GM12875 (cell line): Measurements from ENCODE around the gene ETF1.

Experiments
- H3K4me3 ChIP-seq: one replicate; pipeline ENCODE4 v1.5.1; 2011; ENCODE audit warnings: low read depth, low read length, control low read depth
- TF ChIP-seq, protein P1 (sequence below): IDR thresholded peaks from 2 replicates; pipeline ENCODE4 v1.5.1; 2011; ENCODE audit warnings: low read depth, mild to moderate bottlenecking, control low read depth, inconsistent platforms, low read length, moderate library complexity, borderline replicate concordance; ENCODE audit not compliant: insufficient read depth

Gene ETF1

DNA sequence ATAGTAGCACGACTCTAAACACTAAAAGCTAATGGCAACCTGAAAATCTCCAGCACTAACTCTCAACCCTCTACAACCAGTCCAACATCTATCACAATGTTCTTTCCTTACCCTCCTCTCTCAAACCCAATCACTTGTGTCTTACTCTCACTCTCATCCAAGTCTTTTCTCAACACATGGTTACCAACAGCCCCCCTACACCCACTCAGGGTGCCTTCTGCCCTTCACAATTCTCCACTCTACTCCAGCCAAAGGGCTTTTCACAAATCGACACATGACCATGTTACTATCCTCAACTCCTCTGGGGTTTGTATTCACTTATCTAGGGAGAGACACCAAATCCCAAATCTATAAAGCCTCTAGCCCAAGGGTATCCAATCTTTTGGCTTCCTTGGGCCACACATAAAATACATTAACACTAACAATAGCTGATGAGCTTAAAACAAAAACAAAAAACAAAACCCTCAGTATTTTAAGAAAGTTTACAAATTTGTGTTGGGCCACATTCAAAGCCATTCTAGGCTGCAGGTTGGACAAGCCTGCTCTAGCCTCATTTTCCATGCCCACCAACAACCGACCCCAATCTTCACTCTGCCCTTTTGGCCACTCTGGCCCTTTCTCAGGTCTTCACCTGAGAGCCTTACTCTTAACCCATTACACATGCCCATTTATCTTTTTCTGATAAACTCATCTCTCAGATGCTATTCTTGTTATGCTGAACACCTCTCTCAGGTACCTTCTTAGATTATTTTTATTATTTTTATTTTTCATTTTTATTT, 20.5 kb upstream of the ETF1 start:
- no peak overlapping the region for H3K4me3 ChIP-seq
- TF ChIP-seq, protein P1, sequence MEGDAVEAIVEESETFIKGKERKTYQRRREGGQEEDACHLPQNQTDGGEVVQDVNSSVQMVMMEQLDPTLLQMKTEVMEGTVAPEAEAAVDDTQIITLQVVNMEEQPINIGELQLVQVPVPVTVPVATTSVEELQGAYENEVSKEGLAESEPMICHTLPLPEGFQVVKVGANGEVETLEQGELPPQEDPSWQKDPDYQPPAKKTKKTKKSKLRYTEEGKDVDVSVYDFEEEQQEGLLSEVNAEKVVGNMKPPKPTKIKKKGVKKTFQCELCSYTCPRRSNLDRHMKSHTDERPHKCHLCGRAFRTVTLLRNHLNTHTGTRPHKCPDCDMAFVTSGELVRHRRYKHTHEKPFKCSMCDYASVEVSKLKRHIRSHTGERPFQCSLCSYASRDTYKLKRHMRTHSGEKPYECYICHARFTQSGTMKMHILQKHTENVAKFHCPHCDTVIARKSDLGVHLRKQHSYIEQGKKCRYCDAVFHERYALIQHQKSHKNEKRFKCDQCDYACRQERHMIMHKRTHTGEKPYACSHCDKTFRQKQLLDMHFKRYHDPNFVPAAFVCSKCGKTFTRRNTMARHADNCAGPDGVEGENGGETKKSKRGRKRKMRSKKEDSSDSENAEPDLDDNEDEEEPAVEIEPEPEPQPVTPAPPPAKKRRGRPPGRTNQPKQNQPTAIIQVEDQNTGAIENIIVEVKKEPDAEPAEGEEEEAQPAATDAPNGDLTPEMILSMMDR: no peak

DNA sequence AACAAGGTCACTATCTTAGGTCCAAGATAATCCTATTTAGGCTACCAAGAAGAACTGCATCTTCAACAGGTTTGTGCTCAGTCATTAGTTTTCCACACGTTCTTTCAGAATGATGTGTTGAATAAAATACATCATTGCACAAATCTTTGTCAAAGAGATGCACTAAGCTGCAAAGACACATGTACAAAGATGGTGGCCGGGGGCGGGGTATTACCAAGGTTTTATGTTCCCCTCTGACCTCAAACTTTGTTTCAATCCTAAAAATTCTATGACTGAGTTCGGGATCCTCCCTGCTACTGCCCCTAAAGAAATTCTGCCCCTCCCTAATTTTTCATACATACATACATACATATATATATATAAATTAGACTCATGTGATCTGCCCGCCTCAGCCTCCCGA, 17.9 kb upstream of the ETF1 start:
- H3K4me3 ChIP-seq: no peak overlapping the region
- TF ChIP-seq, protein P1: no peak

GRCh38 chr5:138559937-138560336, 16.9 kb upstream of the ETF1 start:
- TF ChIP-seq, protein P1: no peak
- H3K4me3 ChIP-seq: no peak overlapping the region

DNA sequence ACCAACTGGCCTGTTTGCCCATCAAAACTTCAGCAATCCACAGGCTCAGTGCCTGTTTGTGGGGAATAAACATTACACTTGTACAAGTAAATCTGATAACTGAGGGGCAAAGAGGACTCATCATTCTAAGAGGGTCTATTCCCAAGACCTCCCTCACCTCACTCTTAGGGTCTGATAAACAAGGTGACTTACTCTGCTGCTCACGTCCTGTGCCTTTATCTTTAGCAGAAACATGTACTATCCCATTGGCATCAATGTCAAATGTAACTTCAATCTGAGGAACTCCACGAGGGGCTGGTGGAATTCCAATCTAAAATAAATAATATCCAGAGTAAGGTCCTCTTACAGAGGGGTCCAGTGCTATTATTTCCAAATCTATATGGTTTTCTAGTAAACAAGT, 14.6 kb upstream of the ETF1 start:
- TF ChIP-seq, protein P1: no peak
- H3K4me3 ChIP-seq: no peak overlapping the region

GRCh38 chr5:138554143-138554542, 11.1 kb upstream of the ETF1 start:
- TF ChIP-seq, protein P1: no peak
- no peak overlapping the region for H3K4me3 ChIP-seq

DNA sequence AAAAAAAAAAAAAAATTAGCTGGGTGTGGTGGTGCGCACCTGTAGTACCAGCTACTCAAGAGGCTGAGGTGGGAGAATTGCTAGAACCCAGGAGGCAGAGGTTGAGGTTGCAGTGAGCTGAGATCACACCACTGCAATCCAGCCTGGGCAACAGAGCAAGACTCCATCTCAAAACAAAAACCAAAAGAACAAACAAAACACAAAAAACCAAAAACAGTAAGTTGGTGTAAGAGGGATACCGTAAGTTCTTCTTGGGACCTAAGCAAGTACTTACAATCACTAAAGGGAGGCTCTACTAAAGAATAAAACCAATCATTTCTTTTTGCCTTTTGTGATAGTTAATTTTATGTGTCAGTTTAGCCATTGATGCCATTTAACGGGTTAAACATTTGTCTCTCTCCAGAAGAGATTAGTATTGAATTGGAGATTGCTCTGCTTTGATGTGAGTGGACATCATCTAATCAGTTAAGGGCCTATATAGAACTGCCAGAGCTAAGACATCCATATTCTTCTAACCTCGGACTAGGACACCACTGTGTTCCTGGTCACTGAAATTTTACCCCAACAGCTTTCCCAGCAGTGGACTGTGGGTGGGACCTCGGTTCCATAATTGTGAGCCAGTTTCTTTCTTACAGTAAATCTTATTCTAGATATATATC, 10.5 kb upstream of the ETF1 start:
- TF ChIP-seq, protein P1: no peak
- H3K4me3 ChIP-seq: no peak overlapping the region

DNA sequence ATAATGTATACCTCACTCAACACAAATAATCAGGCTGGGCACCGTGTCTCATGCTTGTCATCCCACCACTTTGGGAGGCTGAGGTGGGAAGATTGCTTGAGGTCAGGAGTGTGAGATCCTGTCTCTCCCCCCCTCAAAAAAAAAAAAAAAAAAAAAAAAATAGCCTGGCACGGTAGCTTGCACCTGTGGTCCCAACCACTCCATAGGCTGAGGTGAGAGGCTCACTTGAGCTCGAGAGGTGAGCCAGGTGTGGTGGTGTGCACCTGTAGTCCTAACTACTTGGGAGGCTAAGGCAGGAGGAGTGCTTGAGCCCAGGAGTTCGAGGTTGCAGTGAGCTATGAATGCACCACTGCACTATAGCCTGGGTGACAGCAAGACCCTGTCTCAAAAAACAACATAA, 9.6 kb upstream of the ETF1 start:
- TF ChIP-seq, protein P1: no peak
- no peak overlapping the region for H3K4me3 ChIP-seq
